Caco-2 (cell line): ENCODE measurements around the gene PXMP4. TPM values are rescaled to one million over a fixed set of nuclear protein-coding genes. Genes with fewer than 3 reads are reported as not detected.
A peak's percentile ranks its signal among the peaks of the same experiment; 100 is the strongest.

Experiments
- BruUV-seq: library from RNA; stranded (reverse); fragments of 400-500 nt; replicated peaks from 2 replicates; lab custom pipeline; 2021; lab: Mats Ljungman, UMichigan
- CTCF ChIA-PET: fragments of 300-600 bp; sonication (Branson Sonifier 250); formaldehyde crosslinking; loops from one replicate; lab custom pipeline; 2022; ENCODE audit warnings: antibody characterized with exemption; lab: Charles Lee
- POLR2A ChIA-PET: fragments of 300-600 bp; sonication (Branson Sonifier 250); formaldehyde crosslinking; loops from one replicate; lab custom pipeline; 2022; ENCODE audit warnings: antibody characterized with exemption; lab: Charles Lee
- DNase-seq, 2 experiments: peaks; one replicate each; pipeline versions ENCODE4 v3.0.0 to v3.0.0-alpha.2; 2020 to 2022
- H3K27me3 ChIP-seq: replicated peaks from 2 replicates; pipeline ENCODE4 v1.6.0; 2011; ENCODE audit warnings: low read length; ENCODE audit not compliant: control insufficient read depth, insufficient read depth
- H3K36me3 ChIP-seq: 2 replicates; pipeline ENCODE4 v1.5.1; 2011; ENCODE audit warnings: low read length; ENCODE audit not compliant: control insufficient read depth, insufficient read depth
- H3K4me1 ChIP-seq: fragments of 250-450 bp; sonication (Bioruptor Pico); 2 replicates; pipeline ENCODE4 v1.5.1; 2020; ENCODE audit warnings: mild to moderate bottlenecking
- H3K4me3 ChIP-seq: 2 replicates; pipeline ENCODE4 v1.5.1; 2011; ENCODE audit warnings: low read depth, mild to moderate bottlenecking, control low read depth, low read length
- H3K9me3 ChIP-seq: fragments of 250-450 bp; sonication (Bioruptor Pico); 2 replicates; pipeline ENCODE4 v1.5.1; 2020; ENCODE audit warnings: mild to moderate bottlenecking, moderate library complexity
- H3K27ac Mint-ChIP-seq: one replicate; pipeline ENCODE4 v1.8.0; 2022; ENCODE audit warnings: mixed read lengths; ENCODE audit not compliant: unreplicated experiment
- H3K27me3 Mint-ChIP-seq: one replicate; pipeline ENCODE4 v1.8.0; 2022; ENCODE audit warnings: mixed read lengths; ENCODE audit not compliant: insufficient read depth, unreplicated experiment
- H3K36me3 Mint-ChIP-seq: one replicate; pipeline ENCODE4 v1.8.0; 2022; ENCODE audit warnings: mild to moderate bottlenecking, mixed read lengths; ENCODE audit not compliant: insufficient read depth, unreplicated experiment
- H3K4me1 Mint-ChIP-seq: one replicate; pipeline ENCODE4 v1.8.0; 2022; ENCODE audit warnings: low read depth, mixed read lengths; ENCODE audit not compliant: unreplicated experiment
- H3K4me3 Mint-ChIP-seq: one replicate; pipeline ENCODE4 v1.8.0; 2022; ENCODE audit warnings: mild to moderate bottlenecking, moderate library complexity, mixed read lengths; ENCODE audit not compliant: unreplicated experiment
- H3K9me3 Mint-ChIP-seq: one replicate; pipeline ENCODE4 v1.8.0; 2022; ENCODE audit warnings: mixed read lengths; ENCODE audit not compliant: unreplicated experiment
- intact Hi-C: fragments of 100-400 bp; cut with micrococcal nuclease; formaldehyde crosslinking; loops from one replicate; pipeline ENCODE4 v1.10.0; 2022; ENCODE audit not compliant: unreplicated experiment
- total RNA-seq: library from RNA; stranded (reverse); gene quantifications from 2 replicates; pipeline ENCODE4 v1.2.3, GENCODE V29; 2022
- TF ChIP-seq, protein P1 (sequence below), 2 experiments: fragments of 200-600 bp in 1 of 2; IDR thresholded peaks; 1 replicate in 1 of 2; 2 replicates in 1 of 2; pipeline versions ENCODE4 v1.5.1 to v1.8.0; 2011 to 2022; ENCODE audit warnings: antibody characterized with exemption in 1 of 2, control low read depth in 1 of 2, inconsistent platforms in 1 of 2, low read depth in 1 of 2, low read length in 1 of 2, mild to moderate bottlenecking in 1 of 2, moderate library complexity in 1 of 2; ENCODE audit not compliant: insufficient read depth in 1 of 2, severe bottlenecking in 1 of 2, unreplicated experiment in 1 of 2

Gene PXMP4
- total RNA-seq, 1 experiment from 2014 or later = 39.5 TPM

DNA sequence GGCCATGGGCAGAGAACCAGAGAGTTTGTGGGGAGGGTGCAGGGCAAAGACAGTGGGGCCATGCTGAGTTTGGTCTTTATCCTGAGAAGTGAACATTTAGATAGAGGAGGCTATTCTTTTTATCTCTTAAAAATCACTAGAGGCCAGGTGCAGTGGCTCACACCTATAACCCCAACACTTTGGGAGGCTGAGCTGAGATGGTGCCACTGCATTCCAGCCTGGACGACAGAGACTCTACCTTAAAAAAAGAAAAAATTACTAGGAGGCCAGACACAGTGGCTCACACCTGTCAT is 8.7 kb downstream of the PXMP4 start:
- intact Hi-C loops = no loop called here
- peaks cover 20% of the 10 kb centered on the region for H3K4me1 Mint-ChIP-seq
- POLR2A ChIA-PET = no interaction called here
- no peaks in the 10 kb centered on the region for H3K9me3 Mint-ChIP-seq
- H3K4me1 ChIP-seq = peaks cover 9% of the 10 kb centered on the region
- BruUV-seq = no TSS peak
- H3K27ac Mint-ChIP-seq = peak overlapping the region; percentile 9
- H3K4me3 Mint-ChIP-seq = no peak overlapping the region
- peaks cover 6% of the 10 kb centered on the region for H3K36me3 Mint-ChIP-seq
- H3K27me3 ChIP-seq = no peaks in the 10 kb centered on the region
- no peak for DNase-seq
- no peaks in the 10 kb centered on the region for H3K9me3 ChIP-seq
- no peak overlapping the region for H3K4me3 ChIP-seq
- no peaks in the 10 kb centered on the region for H3K27me3 Mint-ChIP-seq
- TF ChIP-seq, protein P1, sequence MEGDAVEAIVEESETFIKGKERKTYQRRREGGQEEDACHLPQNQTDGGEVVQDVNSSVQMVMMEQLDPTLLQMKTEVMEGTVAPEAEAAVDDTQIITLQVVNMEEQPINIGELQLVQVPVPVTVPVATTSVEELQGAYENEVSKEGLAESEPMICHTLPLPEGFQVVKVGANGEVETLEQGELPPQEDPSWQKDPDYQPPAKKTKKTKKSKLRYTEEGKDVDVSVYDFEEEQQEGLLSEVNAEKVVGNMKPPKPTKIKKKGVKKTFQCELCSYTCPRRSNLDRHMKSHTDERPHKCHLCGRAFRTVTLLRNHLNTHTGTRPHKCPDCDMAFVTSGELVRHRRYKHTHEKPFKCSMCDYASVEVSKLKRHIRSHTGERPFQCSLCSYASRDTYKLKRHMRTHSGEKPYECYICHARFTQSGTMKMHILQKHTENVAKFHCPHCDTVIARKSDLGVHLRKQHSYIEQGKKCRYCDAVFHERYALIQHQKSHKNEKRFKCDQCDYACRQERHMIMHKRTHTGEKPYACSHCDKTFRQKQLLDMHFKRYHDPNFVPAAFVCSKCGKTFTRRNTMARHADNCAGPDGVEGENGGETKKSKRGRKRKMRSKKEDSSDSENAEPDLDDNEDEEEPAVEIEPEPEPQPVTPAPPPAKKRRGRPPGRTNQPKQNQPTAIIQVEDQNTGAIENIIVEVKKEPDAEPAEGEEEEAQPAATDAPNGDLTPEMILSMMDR (IDR thresholded peaks at IDR 0.05; ENCODE audit: insufficient read depth in 1 of 2, low read depth in 1 of 2, low read length in 1 of 2, severe bottlenecking in 1 of 2, unreplicated experiment in 1 of 2) = no peak
- peaks cover 13% of the 10 kb centered on the region for H3K36me3 ChIP-seq
- CTCF ChIA-PET = no interaction called here

DNA sequence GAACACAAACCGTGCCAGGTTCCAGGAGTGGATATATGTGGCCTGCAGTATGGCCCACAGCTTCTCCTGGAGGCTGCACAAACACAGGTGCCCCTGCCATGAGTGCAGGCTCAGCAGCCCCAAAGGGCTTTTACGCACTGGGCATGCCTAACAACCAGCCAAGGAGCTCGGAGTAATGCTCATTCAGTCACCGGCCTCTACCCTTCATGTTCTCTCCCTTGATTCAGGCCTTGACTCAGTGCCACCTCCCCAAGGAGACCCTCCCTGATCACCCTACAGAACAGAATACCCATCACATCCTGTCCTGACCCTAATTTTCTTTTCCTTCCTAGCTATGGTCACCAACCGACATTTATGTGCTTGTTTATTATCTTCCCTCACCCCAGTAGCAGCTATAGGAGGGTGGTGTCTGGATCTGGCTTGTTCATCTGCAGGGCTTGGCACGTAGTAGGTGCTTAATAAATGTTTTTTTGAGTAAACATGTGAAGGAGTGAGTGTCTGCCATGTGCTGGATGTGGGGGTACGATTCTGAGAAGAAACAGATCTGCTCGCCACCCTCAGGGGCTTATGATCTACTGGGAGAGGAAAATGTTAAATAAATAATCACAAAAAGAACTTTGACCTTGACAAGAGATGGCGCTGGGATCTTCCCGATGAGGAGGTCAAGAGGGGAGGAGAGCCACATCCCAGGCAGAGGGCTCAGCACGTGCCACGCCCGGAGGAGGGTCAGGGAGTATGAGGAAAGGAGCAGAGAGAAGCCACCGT is 9.2 kb downstream of the PXMP4 start:
- Histone ChIP-seq H3K27me3 (no peaks in the 10 kb centered on the region), H3K36me3 (peaks cover 13% of the 10 kb centered on the region), H3K4me1 (peaks cover 9% of the 10 kb centered on the region), H3K4me3 (no peak overlapping the region), H3K9me3 (no peaks in the 10 kb centered on the region)
- Mint-ChIP-seq H3K27me3 (no peaks in the 10 kb centered on the region), H3K4me3 (no peak overlapping the region), H3K36me3 (peaks cover 6% of the 10 kb centered on the region), H3K9me3 (no peaks in the 10 kb centered on the region), H3K4me1 (peaks cover 20% of the 10 kb centered on the region), H3K27ac (peak overlapping the region; percentile 9)
- BruUV-seq = no TSS peak
- intact Hi-C loops = no loop called here
- TF ChIP-seq, protein P1 (IDR thresholded peaks at IDR 0.05; ENCODE audit: insufficient read depth in 1 of 2, low read depth in 1 of 2, low read length in 1 of 2, severe bottlenecking in 1 of 2, unreplicated experiment in 1 of 2) = no peak
- no peak for DNase-seq
- CTCF ChIA-PET = no interaction called here
- POLR2A ChIA-PET = no interaction called here

GRCh38 chr20:33709905-33710541 is 10.1 kb downstream of the PXMP4 start:
- peaks cover 12% of the 10 kb centered on the region for H3K36me3 Mint-ChIP-seq
- DNase-seq = peak in 1 of 2 experiments; percentile 71
- H3K9me3 Mint-ChIP-seq = no peaks in the 10 kb centered on the region
- Histone ChIP-seq H3K27me3 (no peaks in the 10 kb centered on the region), H3K4me1 (peaks cover 9% of the 10 kb centered on the region), H3K9me3 (no peaks in the 10 kb centered on the region), H3K4me3 (no peak overlapping the region), H3K36me3 (peaks cover 13% of the 10 kb centered on the region)
- TF ChIP-seq, protein P1 (IDR thresholded peaks at IDR 0.05; ENCODE audit: insufficient read depth in 1 of 2, low read depth in 1 of 2, low read length in 1 of 2, severe bottlenecking in 1 of 2, unreplicated experiment in 1 of 2) = no peak
- BruUV-seq = no TSS peak
- no peak overlapping the region for H3K4me3 Mint-ChIP-seq
- ChIA-PET POLR2A (no interaction called here), CTCF (no interaction called here)
- peaks cover 20% of the 10 kb centered on the region for H3K4me1 Mint-ChIP-seq
- H3K27me3 Mint-ChIP-seq = no peaks in the 10 kb centered on the region
- H3K27ac Mint-ChIP-seq = no peak overlapping the region
- intact Hi-C loops = no loop called here
